Testis (tissue), 3 donors: Measurements from ENCODE around the gene MAGI2. TPM values are rescaled to one million over a fixed set of nuclear protein-coding genes. Genes with fewer than 3 reads are reported as not detected.
"Not testable (repeated sequence)": the region's sequence is repeated elsewhere in the genome, so short reads cannot be mapped to it uniquely, and the experiment has no call there.

Experiments used
- DNase-seq: peaks from one replicate; pipeline ENCODE4 v3.0.0-alpha.2; 2019
- H3K27ac ChIP-seq, 2 donors: fragments of 200-600 bp; sonication (generic); one replicate each; pipeline ENCODE4 v1.5.1; 2019
- H3K27me3 ChIP-seq: fragments of 200-600 bp; sonication (generic); one replicate; pipeline ENCODE4 v1.5.1; 2019
- H3K36me3 ChIP-seq: fragments of 200-600 bp; sonication (generic); one replicate; pipeline ENCODE4 v1.5.1; 2017; ENCODE audit warnings: low read depth; ENCODE audit errors: missing control alignments
- H3K4me1 ChIP-seq: fragments of 200-600 bp; sonication (generic); one replicate; pipeline ENCODE4 v1.5.1; 2019
- H3K4me3 ChIP-seq, 2 donors: fragments of 200-600 bp; sonication (generic); one replicate each; pipeline ENCODE4 v1.5.1; 2017 to 2019
- H3K9me3 ChIP-seq: fragments of 200-600 bp; sonication (generic); one replicate; pipeline ENCODE4 v1.5.1; 2017
- POLR2A ChIP-seq: fragments of 450-650 bp; IDR thresholded peaks from one replicate; pipeline ENCODE4 v1.6.1; 2017; ENCODE audit warnings: antibody characterized with exemption, mild to moderate bottlenecking, moderate library complexity
- WGBS, 2 donors: methylation state at CpG; one replicate each; pipeline ENCODE4 v1.1.5; 2018; 5-methylcytosine and 5-hydroxymethylcytosine counted together
- intact Hi-C: fragments of 100-400 bp; cut with DNase I; formaldehyde crosslinking; loops from one replicate; pipeline ENCODE4 v1.15.1; 2023; ENCODE audit warnings: low total_unique reads
- polyA plus RNA-seq: library from polyadenylated mRNA; stranded (reverse); fragments of 350-450 nt; fragmentation: Illumina TruSeq; extraction: RNeasy Lipid Tissue Mini Kit (QIAGEN cat#74804); gene quantifications from one replicate; pipeline ENCODE4 v1.2.3, GENCODE V29; 2014; ENCODE audit warnings: low read depth, low replicate concordance; ENCODE audit not compliant: insufficient read depth
- total RNA-seq, 2 donors: library from RNA; depleted of rRNA; stranded (reverse); fragments of >200 nt; gene quantifications; one replicate each; pipeline ENCODE4 v1.2.3, GENCODE V29; 2016
- TF ChIP-seq, protein P1 (sequence below), 3 experiments: fragments of 450-650 bp in 2 of 3; fragments of 200-600 bp in 1 of 3; sonication (generic) in 1 of 3; IDR thresholded peaks; one replicate each; pipeline ENCODE4 v1.5.1; 2016 to 2019; ENCODE audit warnings: antibody characterized with exemption in 3 of 3, mild to moderate bottlenecking in 2 of 3, moderate library complexity in 1 of 3

The MAGI2 gene
- total and polyA plus RNA-seq, 3 donors from 2014 or later = 11.2 to 13.1 (median 12.4) TPM

DNA sequence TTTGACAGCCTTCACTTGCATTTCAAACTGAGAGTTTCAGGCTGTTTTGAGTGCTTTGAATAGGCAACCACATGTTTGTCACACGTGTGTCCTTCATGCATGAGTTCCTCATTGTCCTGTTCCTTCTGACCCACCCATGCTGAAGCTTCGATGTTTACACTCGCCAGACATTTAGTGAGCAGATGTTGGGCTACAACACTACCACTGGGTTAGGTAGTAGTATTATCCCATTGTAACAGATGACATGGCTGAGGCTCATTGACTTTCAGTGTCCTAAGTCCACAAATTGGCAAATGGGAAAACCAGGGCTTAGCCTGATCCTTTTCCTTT lies 1198.8 kb downstream of the MAGI2 start:
- DNase-seq = no peak
- no peaks in the 10 kb centered on the region for H3K4me1 ChIP-seq
- no peaks in the 10 kb centered on the region for H3K36me3 ChIP-seq
- no peaks in the 10 kb centered on the region for H3K27me3 ChIP-seq
- intact Hi-C loops = no loop called here
- no peak overlapping the region for H3K27ac ChIP-seq
- H3K9me3 ChIP-seq = no peaks in the 10 kb centered on the region
- TF ChIP-seq, protein P1, sequence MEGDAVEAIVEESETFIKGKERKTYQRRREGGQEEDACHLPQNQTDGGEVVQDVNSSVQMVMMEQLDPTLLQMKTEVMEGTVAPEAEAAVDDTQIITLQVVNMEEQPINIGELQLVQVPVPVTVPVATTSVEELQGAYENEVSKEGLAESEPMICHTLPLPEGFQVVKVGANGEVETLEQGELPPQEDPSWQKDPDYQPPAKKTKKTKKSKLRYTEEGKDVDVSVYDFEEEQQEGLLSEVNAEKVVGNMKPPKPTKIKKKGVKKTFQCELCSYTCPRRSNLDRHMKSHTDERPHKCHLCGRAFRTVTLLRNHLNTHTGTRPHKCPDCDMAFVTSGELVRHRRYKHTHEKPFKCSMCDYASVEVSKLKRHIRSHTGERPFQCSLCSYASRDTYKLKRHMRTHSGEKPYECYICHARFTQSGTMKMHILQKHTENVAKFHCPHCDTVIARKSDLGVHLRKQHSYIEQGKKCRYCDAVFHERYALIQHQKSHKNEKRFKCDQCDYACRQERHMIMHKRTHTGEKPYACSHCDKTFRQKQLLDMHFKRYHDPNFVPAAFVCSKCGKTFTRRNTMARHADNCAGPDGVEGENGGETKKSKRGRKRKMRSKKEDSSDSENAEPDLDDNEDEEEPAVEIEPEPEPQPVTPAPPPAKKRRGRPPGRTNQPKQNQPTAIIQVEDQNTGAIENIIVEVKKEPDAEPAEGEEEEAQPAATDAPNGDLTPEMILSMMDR (IDR thresholded peaks at IDR 0.05) = no peak
- no peak for TF ChIP-seq POLR2A
- 96% methylated on average over 3 of the region's 3 CpGs for WGBS, 2 donors
- H3K4me3 ChIP-seq = no peak overlapping the region

GRCh38 chr7:78253850-78254725 lies 1199.4 kb downstream of the MAGI2 start:
- Histone ChIP-seq H3K27me3 (no peaks in the 10 kb centered on the region), H3K4me1 (no peaks in the 10 kb centered on the region), H3K9me3 (no peaks in the 10 kb centered on the region), H3K4me3 (no peak overlapping the region), H3K36me3 (no peaks in the 10 kb centered on the region), H3K27ac (no peak overlapping the region)
- intact Hi-C loops = no loop called here
- no peak for DNase-seq
- TF ChIP-seq, protein P1 (IDR thresholded peaks at IDR 0.05) = no peak
- TF ChIP-seq POLR2A = no peak
- WGBS, 2 donors = 72 to 82% methylated on average over 4 of the region's 4 CpGs

GRCh38 chr7:78248867-78249266 lies 1204.6 kb downstream of the MAGI2 start:
- no peak for DNase-seq
- intact Hi-C loops = no loop called here
- Histone ChIP-seq H3K9me3 (no peaks in the 10 kb centered on the region), H3K27me3 (no peaks in the 10 kb centered on the region), H3K27ac (no peak overlapping the region), H3K4me1 (no peaks in the 10 kb centered on the region), H3K36me3 (no peaks in the 10 kb centered on the region), H3K4me3 (no peak overlapping the region)
- WGBS, 2 donors = 91 to 96% methylated on average over 4 of the region's 4 CpGs
- no peak for TF ChIP-seq POLR2A
- TF ChIP-seq, protein P1 (IDR thresholded peaks at IDR 0.05) = no peak

DNA sequence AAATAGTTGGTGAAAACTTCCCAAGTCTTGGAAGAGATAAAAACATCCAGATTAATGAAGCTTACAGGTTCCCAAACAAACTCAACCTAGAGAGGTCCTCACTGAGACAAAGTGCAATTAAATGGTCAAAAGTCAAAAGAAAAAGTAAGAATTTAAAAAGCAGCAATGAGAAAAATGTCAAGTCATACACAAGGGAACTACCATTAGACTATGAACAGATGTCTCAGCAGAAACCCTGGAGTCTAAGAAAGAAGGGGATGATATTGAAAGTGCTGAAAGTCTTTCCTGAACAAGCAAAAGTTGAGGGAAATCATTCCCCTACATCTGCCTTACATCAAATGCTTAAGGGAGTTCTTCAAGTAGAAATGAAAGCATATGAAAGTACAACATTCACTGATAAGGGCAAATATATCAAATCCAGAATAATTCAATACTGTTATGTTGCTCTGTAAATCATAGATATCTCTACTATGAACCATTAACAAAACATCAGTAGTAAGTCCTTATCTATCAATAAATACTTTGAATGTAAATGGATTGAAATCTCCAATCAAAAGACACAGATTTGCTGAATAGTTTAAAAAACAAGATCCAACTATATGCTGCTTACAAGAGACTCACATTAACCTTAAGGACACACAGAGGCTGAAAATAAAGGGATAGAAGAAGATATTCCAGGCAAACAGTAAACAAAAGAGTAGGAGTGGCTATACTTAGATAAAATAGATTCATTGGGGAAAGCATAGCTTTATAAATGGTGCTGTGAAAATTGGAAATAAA lies 1205.4 kb downstream of the MAGI2 start:
- H3K27me3 ChIP-seq = no peaks in the 10 kb centered on the region
- H3K9me3 ChIP-seq = no peaks in the 10 kb centered on the region
- intact Hi-C loops = no loop called here
- H3K27ac ChIP-seq = no peak overlapping the region
- no peaks in the 10 kb centered on the region for H3K4me1 ChIP-seq
- TF ChIP-seq, protein P1 (IDR thresholded peaks at IDR 0.05) = no peak
- TF ChIP-seq POLR2A = no peak
- H3K36me3 ChIP-seq = no peaks in the 10 kb centered on the region
- no peak overlapping the region for H3K4me3 ChIP-seq
- DNase-seq = no peak

- H3K9me3 ChIP-seq, H3K27me3 ChIP-seq, H3K4me1 ChIP-seq, intact Hi-C loops, H3K36me3 ChIP-seq, DNase-seq, H3K4me3 ChIP-seq, H3K27ac ChIP-seq: not testable (repeated sequence)
- WGBS, 2 donors = 93 to 96% methylated on average over 1 of the region's 1 CpG
Measured at GRCh38 chr7:78240179-78240578, 1213.3 kb downstream of the MAGI2 start.
